ENCODE results near the gene ZPLD1.

- TF ChIP-seq, protein P1, sequence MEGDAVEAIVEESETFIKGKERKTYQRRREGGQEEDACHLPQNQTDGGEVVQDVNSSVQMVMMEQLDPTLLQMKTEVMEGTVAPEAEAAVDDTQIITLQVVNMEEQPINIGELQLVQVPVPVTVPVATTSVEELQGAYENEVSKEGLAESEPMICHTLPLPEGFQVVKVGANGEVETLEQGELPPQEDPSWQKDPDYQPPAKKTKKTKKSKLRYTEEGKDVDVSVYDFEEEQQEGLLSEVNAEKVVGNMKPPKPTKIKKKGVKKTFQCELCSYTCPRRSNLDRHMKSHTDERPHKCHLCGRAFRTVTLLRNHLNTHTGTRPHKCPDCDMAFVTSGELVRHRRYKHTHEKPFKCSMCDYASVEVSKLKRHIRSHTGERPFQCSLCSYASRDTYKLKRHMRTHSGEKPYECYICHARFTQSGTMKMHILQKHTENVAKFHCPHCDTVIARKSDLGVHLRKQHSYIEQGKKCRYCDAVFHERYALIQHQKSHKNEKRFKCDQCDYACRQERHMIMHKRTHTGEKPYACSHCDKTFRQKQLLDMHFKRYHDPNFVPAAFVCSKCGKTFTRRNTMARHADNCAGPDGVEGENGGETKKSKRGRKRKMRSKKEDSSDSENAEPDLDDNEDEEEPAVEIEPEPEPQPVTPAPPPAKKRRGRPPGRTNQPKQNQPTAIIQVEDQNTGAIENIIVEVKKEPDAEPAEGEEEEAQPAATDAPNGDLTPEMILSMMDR (IDR thresholded peaks at IDR 0.05), result no peak
- no peak for TF ChIP-seq POLR2A (IDR thresholded peaks at IDR 0.05)
Observed at GRCh38 chr3:102525624-102526023, 90.8 kb downstream of the ZPLD1 start.

All from ovary (tissue), 3 donors.